Measurements from ENCODE around the gene CTSC. TPM values are rescaled to one million over a fixed set of nuclear protein-coding genes. Genes with fewer than 3 reads are reported as not detected.

Gene CTSC
- total RNA-seq (2021): 359 TPM in 2 replicates
- long read RNA-seq, full-length matches to known transcripts: 1,492 of 1,613 reads
- long read RNA-seq, partial matches to known transcripts: 52 of 1,613 reads
- long read RNA-seq, other reads (novel, unspliced or antisense): 69 of 1,613 reads

DNA sequence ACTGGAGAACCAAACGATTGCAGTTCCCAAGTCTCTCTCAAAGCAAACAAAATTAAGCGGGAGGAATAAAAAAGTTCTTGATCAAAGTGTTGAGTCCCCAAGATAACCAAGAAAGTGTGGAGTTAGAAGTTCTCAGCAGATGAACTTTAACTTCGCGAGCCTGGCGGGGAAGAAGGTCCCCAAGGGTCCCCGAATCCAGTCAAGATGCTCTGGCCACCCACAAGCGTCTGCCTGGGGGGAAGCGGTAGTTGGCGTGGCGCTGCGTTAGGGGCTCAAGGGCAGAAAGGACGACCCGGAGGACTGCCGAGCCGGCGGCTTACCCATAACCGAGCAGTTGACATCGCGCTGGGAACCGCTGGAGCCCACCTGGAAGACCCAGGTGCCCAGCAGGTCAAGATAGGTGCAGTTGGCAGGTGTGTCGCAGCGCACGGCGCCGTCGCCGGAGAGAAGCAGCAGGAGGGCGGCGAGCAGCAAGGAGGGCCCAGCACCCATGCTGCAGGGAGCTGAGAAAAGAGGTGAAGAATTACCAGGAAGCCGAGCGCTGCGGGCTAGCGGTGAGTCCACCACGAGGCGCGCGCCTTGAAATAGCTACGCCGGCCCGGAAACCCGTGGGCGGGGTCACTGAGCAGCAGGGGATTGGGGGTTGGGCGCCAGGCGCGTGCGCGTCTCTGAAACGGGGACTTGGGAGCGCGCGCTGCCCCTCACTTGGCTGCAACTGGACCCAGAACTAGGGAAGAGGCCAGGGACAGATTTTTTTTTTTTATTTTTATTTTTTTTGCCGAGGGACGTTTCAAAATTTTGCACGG, at the start of gene CTSC:
CTSC (minus strand) TSS at position 556 of the 806 bp plus-strand sequence; CDS start at position 492, 64 bp downstream.
- no peaks in the 10 kb centered on the region for H3K27me3 Mint-ChIP-seq (ENCODE audit: low read depth)
- peak within 1 kb of the TSS; percentile 23 for H2BK120ac ChIP-seq (ENCODE audit: low read depth, low read length, poor library complexity, severe bottlenecking)
- H3K36me3 Mint-ChIP-seq (ENCODE audit: insufficient read depth in 1 of 3, low read depth in 3 of 3): peaks cover 19 to 33% (median 32%) of the 10 kb centered on the region in 3 experiments
- H2BK12ac ChIP-seq (ENCODE audit: insufficient read length, low read depth, low read length): no peak within 1 kb of the TSS
- no peaks in the 10 kb centered on the region; the same call in 1 of the 2 replicates for H3K4me1 ChIP-seq (ENCODE audit: insufficient read depth, low read length)
- no CpG with 5 or more reads among the region's 54 CpGs for WGBS (ENCODE audit: extremely low coverage, insufficient read length, low lambda C conversion rate)
- H4K8ac ChIP-seq (replicated peaks; ENCODE audit: insufficient read length, low read depth, low read length): no peak within 1 kb of the TSS
- H3K23me2 ChIP-seq (ENCODE audit: insufficient read length, low read depth, low read length, poor library complexity, severe bottlenecking): peaks cover 5% of the 10 kb centered on the region
- H3K79me1 ChIP-seq (ENCODE audit: insufficient read depth, low read depth, low read length, poor library complexity, severe bottlenecking): no peaks in the 10 kb centered on the region
- H3K23ac ChIP-seq (ENCODE audit: insufficient read length, low read depth, low read length): no peak within 1 kb of the TSS
- H2BK20ac ChIP-seq (ENCODE audit: low read depth, low read length, poor library complexity, severe bottlenecking): no peak within 1 kb of the TSS
- peak within 1 kb of the TSS; percentile 69 for H2AFZ ChIP-seq (ENCODE audit: low read length)
- H2BK15ac ChIP-seq (ENCODE audit: low read depth, low read length): no peak within 1 kb of the TSS
- peaks cover 42 to 48% of the 10 kb centered on the region in 2 experiments for H3K4me1 Mint-ChIP-seq
- H3K9me3 Mint-ChIP-seq: no peaks in the 10 kb centered on the region
- H3K56ac ChIP-seq (ENCODE audit: insufficient read length, low read depth, low read length): no peak within 1 kb of the TSS
- TF ChIP-seq, protein P1, sequence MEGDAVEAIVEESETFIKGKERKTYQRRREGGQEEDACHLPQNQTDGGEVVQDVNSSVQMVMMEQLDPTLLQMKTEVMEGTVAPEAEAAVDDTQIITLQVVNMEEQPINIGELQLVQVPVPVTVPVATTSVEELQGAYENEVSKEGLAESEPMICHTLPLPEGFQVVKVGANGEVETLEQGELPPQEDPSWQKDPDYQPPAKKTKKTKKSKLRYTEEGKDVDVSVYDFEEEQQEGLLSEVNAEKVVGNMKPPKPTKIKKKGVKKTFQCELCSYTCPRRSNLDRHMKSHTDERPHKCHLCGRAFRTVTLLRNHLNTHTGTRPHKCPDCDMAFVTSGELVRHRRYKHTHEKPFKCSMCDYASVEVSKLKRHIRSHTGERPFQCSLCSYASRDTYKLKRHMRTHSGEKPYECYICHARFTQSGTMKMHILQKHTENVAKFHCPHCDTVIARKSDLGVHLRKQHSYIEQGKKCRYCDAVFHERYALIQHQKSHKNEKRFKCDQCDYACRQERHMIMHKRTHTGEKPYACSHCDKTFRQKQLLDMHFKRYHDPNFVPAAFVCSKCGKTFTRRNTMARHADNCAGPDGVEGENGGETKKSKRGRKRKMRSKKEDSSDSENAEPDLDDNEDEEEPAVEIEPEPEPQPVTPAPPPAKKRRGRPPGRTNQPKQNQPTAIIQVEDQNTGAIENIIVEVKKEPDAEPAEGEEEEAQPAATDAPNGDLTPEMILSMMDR (conservative IDR thresholded peaks at IDR 0.05): no peak
- H3K18ac ChIP-seq (ENCODE audit: insufficient read length, low read depth, low read length): peak within 1 kb of the TSS; percentile 83
- H3K4me2 ChIP-seq (ENCODE audit: insufficient read depth, insufficient read length, low read length): peak within 1 kb of the TSS; percentile 96
- peak within 1 kb of the TSS; percentile 95 for H3K14ac ChIP-seq (ENCODE audit: insufficient read depth, low read length)
- no peaks in the 10 kb centered on the region for H3K27me3 ChIP-seq (ENCODE audit: insufficient read depth, low read length)
- no peak within 1 kb of the TSS; the same call in 1 of the 2 replicates for H3K4ac ChIP-seq (ENCODE audit: low read depth, low read length)
- no peak within 1 kb of the TSS for H3K27ac ChIP-seq (ENCODE audit: insufficient read length, low read depth, low read length)
- H3T11ph ChIP-seq (ENCODE audit: low read length): peak within 1 kb of the TSS; percentile 19
- peak within 1 kb of the TSS; percentile 98 to 100 for H3K4me3 Mint-ChIP-seq
- peak; percentile 89 for DNase-seq
- peak within 1 kb of the TSS; percentile 92 for H3K9ac ChIP-seq (ENCODE audit: extremely low read depth, insufficient read length, low read length)
- no peak within 1 kb of the TSS for H4K91ac ChIP-seq (ENCODE audit: insufficient read length, low read depth, low read length)
- peak within 1 kb of the TSS; percentile 97 to 99 (median 98) for H3K27ac Mint-ChIP-seq
- no peaks in the 10 kb centered on the region for H3K9me3 ChIP-seq (ENCODE audit: control insufficient read depth, low read depth, low read length)
- no peak within 1 kb of the TSS for H4K5ac ChIP-seq (ENCODE audit: insufficient read length, low read depth, low read length)
- no peaks in the 10 kb centered on the region for H4K20me1 ChIP-seq (ENCODE audit: control insufficient read depth, insufficient read depth, insufficient read length)
- peaks cover 16% of the 10 kb centered on the region; the same call in 1 of the 2 replicates for H3K79me2 ChIP-seq (ENCODE audit: insufficient read depth, low read length)
- H2BK5ac ChIP-seq (ENCODE audit: insufficient read length, low read length): no peak within 1 kb of the TSS
- H2AK5ac ChIP-seq (ENCODE audit: insufficient read length, low read length): no peak within 1 kb of the TSS
